ENCODE results near the gene HCFC1R1.
"Not testable (repeated sequence)": the region's sequence is repeated elsewhere in the genome, so short reads cannot be mapped to it uniquely, and the experiment has no call there.

GRCh38 chr16:3055734-3056115 lies 32.0 kb upstream of the HCFC1R1 start:
- TF ChIP-seq POLR2A (IDR thresholded peaks at IDR 0.05; ENCODE audit: low read length); GATA1 (IDR thresholded peaks at IDR 0.05; ENCODE audit: low read depth, low read length): not testable (repeated sequence)
